Measurements from ENCODE around the gene ANK3.

ANK3 gene

DNA sequence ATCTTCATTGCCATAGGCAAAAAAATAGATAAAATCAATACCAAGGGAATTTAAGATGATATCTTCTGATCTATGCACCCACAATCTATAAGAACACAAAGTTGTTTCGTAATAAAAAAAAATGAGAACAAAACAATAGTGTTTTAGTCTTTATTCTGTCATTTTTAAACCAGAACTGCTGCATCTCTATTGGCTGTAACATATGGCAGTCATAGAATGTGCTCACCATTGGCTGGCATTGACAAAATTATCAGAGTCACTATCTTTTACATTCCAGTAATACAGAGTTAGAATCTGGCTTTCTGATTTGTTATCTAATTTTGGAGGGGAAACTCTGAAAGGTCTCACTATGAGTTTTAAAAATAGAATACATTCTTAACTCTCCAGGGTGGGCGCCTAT, 344.7 kb downstream of the ANK3 start:
- Mint-ChIP-seq H3K9me3 (no peaks in the 10 kb centered on the region), H3K36me3 (ENCODE audit: low read depth) (peaks cover 22% of the 10 kb centered on the region)

GRCh38 chr10:60044242-60044641, 345.4 kb downstream of the ANK3 start:
- H3K27ac Mint-ChIP-seq: no peak overlapping the region
- TF ChIP-seq CTCF (IDR thresholded peaks at IDR 0.05; ENCODE audit: unreplicated experiment in 3 of 3): no peak
- H3K36me3 Mint-ChIP-seq (ENCODE audit: low read depth): peaks cover 18% of the 10 kb centered on the region
- no peak overlapping the region for H3K4me3 Mint-ChIP-seq
- H3K4me1 Mint-ChIP-seq: no peaks in the 10 kb centered on the region
- no peaks in the 10 kb centered on the region for H3K9me3 Mint-ChIP-seq
- H3K27me3 Mint-ChIP-seq (ENCODE audit: low read depth): no peaks in the 10 kb centered on the region

More for the DNA sequence above, 344.7 kb downstream of the ANK3 start:
- no peak overlapping the region for H3K4me3 Mint-ChIP-seq
- TF ChIP-seq CTCF (IDR thresholded peaks at IDR 0.05; ENCODE audit: unreplicated experiment in 3 of 3): no peak
- no peaks in the 10 kb centered on the region for H3K4me1 Mint-ChIP-seq
- H3K27me3 Mint-ChIP-seq (ENCODE audit: low read depth): no peaks in the 10 kb centered on the region
- H3K27ac Mint-ChIP-seq: no peak overlapping the region

GRCh38 chr10:60043561-60044241, 346.0 kb downstream of the ANK3 start:
- H3K27ac Mint-ChIP-seq: no peak overlapping the region
- H3K4me3 Mint-ChIP-seq: no peak overlapping the region
- peaks cover 21% of the 10 kb centered on the region for H3K36me3 Mint-ChIP-seq (ENCODE audit: low read depth)
- TF ChIP-seq CTCF (IDR thresholded peaks at IDR 0.05; ENCODE audit: unreplicated experiment in 3 of 3): no peak
- H3K4me1 Mint-ChIP-seq: no peaks in the 10 kb centered on the region
- no peaks in the 10 kb centered on the region for H3K9me3 Mint-ChIP-seq
- H3K27me3 Mint-ChIP-seq (ENCODE audit: low read depth): no peaks in the 10 kb centered on the region

DNA sequence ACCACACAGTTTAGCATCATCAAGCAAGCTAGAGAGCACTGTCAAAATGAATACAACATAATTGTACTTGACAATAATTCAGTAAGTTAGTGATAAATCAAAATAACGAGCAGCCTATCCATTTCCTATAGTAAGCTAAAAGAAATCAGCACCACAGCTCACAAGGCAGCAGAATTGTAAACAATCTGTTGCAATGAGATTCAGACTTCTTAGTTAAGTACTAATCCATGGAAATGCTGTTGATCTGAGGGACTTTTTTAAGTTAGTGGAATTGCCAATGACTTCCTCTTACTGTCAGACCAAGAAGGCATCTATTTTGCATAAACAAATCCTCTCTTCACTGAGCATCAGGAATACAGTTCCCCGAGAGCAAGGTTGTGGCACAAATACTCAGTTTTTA, 346.8 kb downstream of the ANK3 start:
- TF ChIP-seq CTCF (IDR thresholded peaks at IDR 0.05; ENCODE audit: unreplicated experiment in 3 of 3): no peak
- H3K27ac Mint-ChIP-seq: no peak overlapping the region

DNA sequence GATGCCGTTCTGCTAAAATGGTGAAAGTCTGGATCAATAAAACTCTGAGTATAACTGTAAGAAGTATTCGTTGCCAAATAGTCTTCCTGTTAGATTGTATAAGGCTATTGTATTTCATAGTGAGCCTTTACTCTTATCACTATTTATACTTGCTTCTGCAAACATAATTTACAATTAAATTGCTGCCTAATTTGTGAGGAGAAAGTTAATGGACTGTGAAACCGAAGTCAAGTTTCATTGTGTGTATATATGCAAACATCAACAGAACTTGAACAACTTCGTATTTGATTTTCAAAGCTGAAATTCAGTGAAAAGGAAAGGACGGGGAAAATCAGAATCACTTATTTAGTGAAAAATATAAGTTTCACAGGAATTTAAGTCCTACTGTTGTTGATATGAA, 347.4 kb downstream of the ANK3 start:
- Mint-ChIP-seq H3K27me3 (ENCODE audit: low read depth) (no peaks in the 10 kb centered on the region), H3K4me1 (no peaks in the 10 kb centered on the region), H3K27ac (no peak overlapping the region)

More for the DNA sequence above, 346.8 kb downstream of the ANK3 start:
- no peaks in the 10 kb centered on the region for H3K4me1 Mint-ChIP-seq
- peaks cover 25% of the 10 kb centered on the region for H3K36me3 Mint-ChIP-seq (ENCODE audit: low read depth)
- no peaks in the 10 kb centered on the region for H3K27me3 Mint-ChIP-seq (ENCODE audit: low read depth)
- no peaks in the 10 kb centered on the region for H3K9me3 Mint-ChIP-seq
- no peak overlapping the region for H3K4me3 Mint-ChIP-seq

More for the DNA sequence above, 347.4 kb downstream of the ANK3 start:
- Mint-ChIP-seq H3K36me3 (ENCODE audit: low read depth) (peaks cover 28% of the 10 kb centered on the region), H3K9me3 (no peaks in the 10 kb centered on the region), H3K4me3 (no peak overlapping the region)
- no peak for TF ChIP-seq CTCF (IDR thresholded peaks at IDR 0.05; ENCODE audit: unreplicated experiment in 3 of 3)

Data from nephron (organoid).